GM21423 (cell line): Measurements from ENCODE around the gene DAB2IP.

Experiments used
- ATAC-seq: cut with Tn5 transposase; IDR thresholded peaks from one replicate; pipeline ENCODE4 v1.9.1; 2021; ENCODE audit warnings: mild to moderate bottlenecking, moderate library complexity; ENCODE audit not compliant: unreplicated experiment

Gene DAB2IP

GRCh38 chr9:121700165-121700831 lies 48.9 kb downstream of the DAB2IP start:
- ATAC-seq = no peak

DNA sequence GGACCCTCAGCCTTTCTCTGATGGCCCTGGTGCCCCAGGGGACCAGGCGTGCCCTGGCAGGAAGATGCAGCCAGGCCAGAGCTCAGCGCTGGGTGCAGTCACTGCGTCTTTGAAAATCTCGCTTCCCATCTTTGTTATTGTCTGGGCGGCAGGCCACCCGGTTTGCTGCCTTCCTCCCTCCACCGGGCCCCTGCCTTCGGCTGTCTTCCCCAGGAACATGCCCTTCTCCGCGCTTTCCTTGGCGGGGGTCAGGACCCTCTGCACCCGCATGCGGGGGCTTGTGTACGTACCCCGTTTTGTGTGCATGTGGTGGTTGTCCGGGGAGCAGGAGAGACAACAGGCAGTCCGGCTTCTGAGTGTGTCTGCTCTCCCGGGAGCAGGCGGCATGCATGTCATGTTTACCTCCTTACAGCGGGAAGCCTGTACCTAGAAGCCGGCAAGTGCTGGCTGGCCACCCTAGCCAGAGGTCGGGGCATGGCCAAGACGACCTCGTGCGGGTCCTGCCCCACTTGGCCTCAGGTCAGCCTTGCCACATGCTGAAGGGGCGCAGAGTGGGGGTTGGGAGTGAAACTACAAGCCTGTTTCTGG lies 49.5 kb downstream of the DAB2IP start:
- ATAC-seq = no peak

GRCh38 chr9:121701736-121702261 lies 50.4 kb downstream of the DAB2IP start:
- no peak for ATAC-seq

DNA sequence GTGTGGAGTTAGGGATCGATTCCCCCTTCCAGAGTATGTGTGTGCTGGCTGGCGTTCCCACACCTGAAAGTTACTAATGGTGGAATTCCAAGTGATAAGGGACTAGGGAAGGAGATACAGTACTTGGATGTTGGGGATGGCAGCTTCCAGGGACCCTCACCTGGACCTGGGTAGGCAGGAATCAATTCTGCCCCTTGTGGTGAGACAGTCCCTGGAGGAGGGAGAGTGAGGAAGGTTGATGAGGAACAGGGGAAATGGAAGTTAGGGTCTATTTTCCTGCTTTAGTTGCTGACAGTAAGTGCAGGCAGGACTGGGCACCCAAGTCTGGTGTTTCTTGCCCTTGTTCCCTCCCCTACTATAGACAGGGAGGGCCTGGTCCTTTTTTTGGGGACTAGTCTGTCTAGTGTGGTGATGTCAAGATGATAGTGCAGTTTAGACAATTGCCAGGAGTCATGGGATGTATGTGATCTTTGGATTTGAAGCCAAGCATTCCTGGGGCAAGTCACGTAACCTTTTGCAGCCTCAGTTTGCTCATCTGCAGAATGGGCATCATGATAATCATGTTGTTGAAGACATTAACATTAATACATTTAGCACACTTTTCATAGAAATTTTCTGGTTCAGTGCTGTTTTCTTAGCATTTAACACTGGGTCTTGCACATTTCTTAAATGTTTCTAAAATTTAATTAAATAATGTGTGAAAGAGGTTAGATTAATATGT lies 51.7 kb downstream of the DAB2IP start:
- ATAC-seq = no peak

DNA sequence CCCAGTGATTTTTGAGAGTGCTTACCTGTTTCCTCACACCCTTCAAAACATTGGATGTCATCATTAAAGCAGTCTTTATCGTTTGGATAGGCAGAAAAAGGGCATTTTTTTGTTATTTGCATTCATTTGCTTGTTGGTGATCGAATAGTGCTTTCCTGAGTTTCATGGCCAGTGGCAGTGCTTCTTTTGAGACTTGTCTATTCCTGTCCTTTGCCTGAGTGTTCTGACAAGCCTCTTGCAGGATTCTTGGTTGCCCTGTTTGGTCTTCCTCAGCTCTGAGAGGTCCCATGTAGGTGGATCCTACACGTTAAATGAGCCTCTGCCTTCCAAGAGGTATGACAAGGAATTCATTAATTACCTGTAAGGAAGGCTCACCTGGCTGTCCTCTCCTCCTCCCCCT lies 52.8 kb downstream of the DAB2IP start:
- ATAC-seq = no peak

GRCh38 chr9:121706149-121706750 lies 54.8 kb downstream of the DAB2IP start:
- no peak for ATAC-seq

GRCh38 chr9:121707477-121708424 lies 56.3 kb downstream of the DAB2IP start:
- ATAC-seq = peak; percentile 95

- ATAC-seq = no peak
Observed at GRCh38 chr9:121708768-121709488, 57.5 kb downstream of the DAB2IP start.

DNA sequence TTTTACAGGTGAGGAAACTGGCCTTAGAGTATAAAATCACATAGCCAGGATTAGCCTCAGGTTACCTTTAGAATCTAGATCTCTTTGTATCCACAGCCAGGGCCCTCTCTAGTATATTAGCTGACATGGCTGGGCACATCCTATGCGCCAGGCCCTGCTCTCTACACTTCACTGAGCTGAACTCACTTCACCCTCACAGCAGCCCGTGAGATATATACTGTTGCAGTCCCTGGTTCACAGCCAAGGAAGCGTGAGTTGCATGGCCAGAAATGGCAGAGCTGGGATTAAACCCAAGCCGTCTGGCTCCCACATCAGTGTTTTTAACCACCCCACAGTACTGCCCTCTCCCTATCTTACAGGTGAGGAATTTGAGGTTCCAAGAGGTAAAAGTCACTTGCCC lies 58.4 kb downstream of the DAB2IP start:
- ATAC-seq = no peak

- no peak for ATAC-seq
Observed at GRCh38 chr9:121711281-121711680, 59.8 kb downstream of the DAB2IP start.

GRCh38 chr9:121711797-121712196 lies 60.4 kb downstream of the DAB2IP start:
- no peak for ATAC-seq

GRCh38 chr9:121713400-121714070 lies 62.1 kb downstream of the DAB2IP start:
- ATAC-seq = no peak

GRCh38 chr9:121714075-121714705 lies 62.8 kb downstream of the DAB2IP start:
- ATAC-seq = no peak

DNA sequence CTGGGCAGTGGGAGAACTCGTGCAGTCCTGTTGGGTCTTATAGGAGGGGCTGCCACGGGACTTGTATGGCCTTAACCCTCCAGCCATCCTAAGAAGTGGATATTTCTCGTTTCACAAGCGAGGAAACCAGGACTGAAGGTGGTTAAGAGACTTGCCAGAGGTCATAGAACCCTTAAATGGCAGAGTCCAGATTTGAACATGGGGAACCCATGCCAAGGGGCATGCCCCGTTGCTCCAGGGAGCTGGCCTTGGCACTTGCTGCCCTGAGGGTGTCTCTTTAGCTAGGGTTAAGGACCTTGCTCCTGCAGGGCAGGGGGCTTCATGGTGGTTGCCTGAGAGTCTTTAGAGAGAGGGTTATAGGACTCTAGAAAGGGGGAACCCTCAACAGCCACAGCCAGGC lies 63.4 kb downstream of the DAB2IP start:
- no peak for ATAC-seq

DNA sequence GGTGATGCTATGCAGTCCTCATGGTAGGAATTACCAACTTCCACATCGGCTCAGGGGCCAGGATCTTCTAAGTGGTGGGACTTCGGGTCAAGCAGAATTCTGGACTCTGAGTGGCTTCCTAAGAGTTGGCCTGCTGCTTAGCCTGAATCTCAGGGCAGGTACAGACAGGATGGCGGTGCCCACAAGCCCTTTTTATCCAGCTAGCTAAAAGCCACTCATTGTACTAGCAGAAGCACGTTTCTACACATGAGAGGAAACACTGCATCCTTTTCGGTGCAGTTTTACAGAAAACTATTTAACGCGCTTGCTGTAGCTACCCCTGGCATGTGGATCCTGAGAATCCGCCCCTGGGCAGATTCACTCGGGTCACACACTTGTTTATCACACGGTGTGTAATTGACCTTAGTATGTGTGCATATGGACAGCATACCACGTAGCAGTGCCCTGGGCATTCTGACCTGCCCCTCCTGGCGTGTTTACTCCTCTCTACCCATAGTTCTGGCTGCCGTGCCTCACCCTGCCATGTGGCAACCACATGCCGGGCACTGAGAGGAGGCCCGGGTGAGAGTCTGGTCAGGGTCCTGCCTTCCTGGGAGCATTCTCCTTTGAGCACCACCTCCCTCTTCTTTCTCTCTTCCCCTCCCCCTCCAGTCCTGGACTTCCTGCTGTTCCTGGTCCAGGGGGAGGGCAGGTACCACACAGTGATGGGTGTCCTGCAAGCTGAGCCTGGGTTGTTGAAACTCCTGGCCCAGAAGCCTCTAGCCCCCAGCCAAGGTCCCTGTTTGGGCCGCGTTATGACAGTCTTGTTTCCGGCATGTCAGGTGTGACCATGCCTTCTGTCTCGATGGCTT lies 65.9 kb downstream of the DAB2IP start:
- no peak for ATAC-seq

GRCh38 chr9:121718084-121718483 lies 66.7 kb downstream of the DAB2IP start:
- no peak for ATAC-seq

GRCh38 chr9:121718501-121718900 lies 67.1 kb downstream of the DAB2IP start:
- ATAC-seq = no peak
